ENCODE results near the gene MDH2.

DNA sequence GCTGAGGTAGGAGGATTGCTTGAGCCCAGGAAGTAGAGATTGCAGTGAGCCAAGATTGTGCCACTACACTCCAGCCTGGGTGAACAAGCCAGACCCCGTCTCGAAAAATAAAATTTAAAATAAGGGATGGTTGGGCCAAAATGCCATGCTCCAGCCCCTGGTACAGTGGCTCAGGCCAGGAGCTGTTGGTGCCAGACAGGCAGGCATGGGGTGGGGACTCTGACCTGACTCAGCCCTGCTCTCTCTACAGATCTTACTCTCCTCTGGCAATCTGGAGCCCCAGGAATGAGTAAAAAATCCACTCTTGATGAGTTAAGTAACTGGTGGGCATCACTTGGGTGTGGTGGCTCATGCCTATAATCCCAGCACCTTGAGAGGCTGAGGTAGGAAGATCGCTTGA lies 45.1 kb upstream of the MDH2 start:
- TF ChIP-seq, protein P1, sequence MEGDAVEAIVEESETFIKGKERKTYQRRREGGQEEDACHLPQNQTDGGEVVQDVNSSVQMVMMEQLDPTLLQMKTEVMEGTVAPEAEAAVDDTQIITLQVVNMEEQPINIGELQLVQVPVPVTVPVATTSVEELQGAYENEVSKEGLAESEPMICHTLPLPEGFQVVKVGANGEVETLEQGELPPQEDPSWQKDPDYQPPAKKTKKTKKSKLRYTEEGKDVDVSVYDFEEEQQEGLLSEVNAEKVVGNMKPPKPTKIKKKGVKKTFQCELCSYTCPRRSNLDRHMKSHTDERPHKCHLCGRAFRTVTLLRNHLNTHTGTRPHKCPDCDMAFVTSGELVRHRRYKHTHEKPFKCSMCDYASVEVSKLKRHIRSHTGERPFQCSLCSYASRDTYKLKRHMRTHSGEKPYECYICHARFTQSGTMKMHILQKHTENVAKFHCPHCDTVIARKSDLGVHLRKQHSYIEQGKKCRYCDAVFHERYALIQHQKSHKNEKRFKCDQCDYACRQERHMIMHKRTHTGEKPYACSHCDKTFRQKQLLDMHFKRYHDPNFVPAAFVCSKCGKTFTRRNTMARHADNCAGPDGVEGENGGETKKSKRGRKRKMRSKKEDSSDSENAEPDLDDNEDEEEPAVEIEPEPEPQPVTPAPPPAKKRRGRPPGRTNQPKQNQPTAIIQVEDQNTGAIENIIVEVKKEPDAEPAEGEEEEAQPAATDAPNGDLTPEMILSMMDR (IDR thresholded peaks at IDR 0.05; ENCODE audit: low read length), result no peak
- TF ChIP-seq EZH2 (IDR thresholded peaks at IDR 0.05; ENCODE audit: borderline replicate concordance, low read length), result no peak

All from OCI-LY1 (cell line).